ENCODE results near the gene DNAJC6.

The DNAJC6 gene

DNA sequence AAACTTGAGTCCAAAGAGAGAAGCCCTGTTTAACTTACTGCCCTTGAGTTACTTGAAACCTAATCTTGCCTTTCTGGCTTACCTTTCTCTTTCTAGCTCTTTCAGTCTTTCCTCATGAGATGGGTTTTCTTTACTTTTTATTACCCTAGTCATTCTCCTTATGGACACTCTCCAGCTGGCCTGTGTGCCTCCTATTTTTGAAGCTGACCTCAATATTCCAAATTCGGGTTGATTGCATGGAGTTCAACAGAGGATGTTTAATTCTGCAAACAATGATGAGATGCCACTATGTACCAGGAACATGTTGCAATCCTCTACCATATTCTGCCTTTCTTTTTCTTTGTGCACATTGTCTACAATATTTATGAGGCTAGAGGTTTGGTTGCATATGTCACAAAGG, 20.7 kb downstream of the DNAJC6 start:
- Histone ChIP-seq H3K27ac (ENCODE audit: low read depth, low read length, severe bottlenecking) (no peak overlapping the region), H3K4me1 (ENCODE audit: control insufficient read depth, insufficient read depth, low read length, poor library complexity, severe bottlenecking) (no peaks in the 10 kb centered on the region), H3K4me3 (ENCODE audit: extremely low read depth, insufficient read depth, low read length, poor library complexity, severe bottlenecking) (no peak overlapping the region), H3K9me3 (ENCODE audit: control insufficient read depth, low read length) (no peaks in the 10 kb centered on the region), H3K36me3 (ENCODE audit: control insufficient read depth, insufficient read depth, low read length) (no peaks in the 10 kb centered on the region)
- WGBS, 2 experiments (ENCODE audit: insufficient coverage in 2 of 2) = 86% methylated on average over 1 of the region's 1 CpG; no CpG with 5 or more reads in 1 of the 2 experiments

DNA sequence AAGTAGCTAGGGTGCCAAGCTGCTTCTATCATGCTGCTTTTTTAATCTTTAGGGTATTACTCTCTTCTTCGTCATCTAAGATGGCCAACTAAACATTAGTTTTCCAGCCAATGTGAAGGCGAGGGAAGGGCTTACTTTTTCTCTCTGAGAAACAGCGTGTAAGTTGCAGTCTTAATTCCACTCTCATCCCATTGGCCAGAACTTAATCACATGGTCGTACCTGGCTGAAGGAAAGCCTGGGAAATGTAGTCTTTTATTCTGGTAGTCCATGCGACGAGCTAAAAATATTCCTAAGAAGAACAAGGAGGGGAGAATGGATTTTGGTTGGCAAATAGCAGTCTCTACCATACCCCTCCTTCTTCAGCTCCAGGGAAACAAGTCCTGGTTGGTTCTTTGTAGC, 21.5 kb downstream of the DNAJC6 start:
- no peaks in the 10 kb centered on the region for H3K4me1 ChIP-seq (ENCODE audit: control insufficient read depth, insufficient read depth, low read length, poor library complexity, severe bottlenecking)
- WGBS, 2 experiments (ENCODE audit: insufficient coverage in 2 of 2) = no CpG with 5 or more reads among the region's 6 CpGs
- no peak overlapping the region for H3K27ac ChIP-seq (ENCODE audit: low read depth, low read length, severe bottlenecking)
- no peak overlapping the region for H3K4me3 ChIP-seq (ENCODE audit: extremely low read depth, insufficient read depth, low read length, poor library complexity, severe bottlenecking)
- H3K9me3 ChIP-seq (ENCODE audit: control insufficient read depth, low read length) = no peaks in the 10 kb centered on the region
- no peaks in the 10 kb centered on the region for H3K36me3 ChIP-seq (ENCODE audit: control insufficient read depth, insufficient read depth, low read length)

DNA sequence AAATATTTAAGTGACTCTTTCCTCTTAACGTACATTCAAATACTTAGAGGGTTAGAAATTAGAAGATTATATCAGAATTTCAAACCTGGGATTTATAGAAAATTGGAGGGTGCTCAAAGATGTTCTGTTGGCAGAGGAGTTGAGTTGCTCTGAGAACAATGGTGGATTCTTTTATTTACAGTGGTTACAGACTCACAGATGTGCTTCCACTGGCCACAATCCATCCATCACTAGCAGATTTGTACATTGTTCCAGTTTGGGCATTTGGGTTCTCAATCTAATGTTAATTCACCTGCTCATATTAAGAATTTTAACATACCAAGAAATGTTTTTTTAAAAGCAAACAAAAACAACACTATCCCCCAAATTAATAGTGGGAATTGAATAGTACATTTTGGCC, 23.5 kb downstream of the DNAJC6 start:
- Histone ChIP-seq H3K36me3 (ENCODE audit: control insufficient read depth, insufficient read depth, low read length) (no peaks in the 10 kb centered on the region), H3K4me1 (ENCODE audit: control insufficient read depth, insufficient read depth, low read length, poor library complexity, severe bottlenecking) (no peaks in the 10 kb centered on the region), H3K9me3 (ENCODE audit: control insufficient read depth, low read length) (no peaks in the 10 kb centered on the region), H3K4me3 (ENCODE audit: extremely low read depth, insufficient read depth, low read length, poor library complexity, severe bottlenecking) (no peak overlapping the region), H3K27ac (ENCODE audit: low read depth, low read length, severe bottlenecking) (no peak overlapping the region)
- no CpG with 5 or more reads among the region's 1 CpG for WGBS, 2 experiments (ENCODE audit: insufficient coverage in 2 of 2)

DNA sequence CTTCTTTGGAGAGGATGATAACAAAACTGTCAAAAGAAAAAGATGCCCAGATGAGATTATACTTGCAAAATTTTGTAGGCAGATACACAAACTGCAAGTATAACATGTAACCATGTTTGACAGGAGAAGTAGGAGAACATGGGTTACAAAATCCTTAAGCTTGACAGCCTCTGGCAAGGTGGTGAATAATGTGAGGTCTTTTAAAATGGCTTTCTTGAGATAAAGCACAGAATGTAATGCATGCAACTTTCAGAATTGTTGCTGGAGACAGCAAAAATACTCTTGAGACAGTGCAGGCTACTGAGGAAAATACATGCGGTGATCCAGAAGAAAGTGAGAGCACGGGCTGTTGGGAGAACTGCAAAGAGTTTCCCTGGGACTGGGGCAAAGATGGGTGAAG, 24.7 kb downstream of the DNAJC6 start:
- Histone ChIP-seq H3K27ac (ENCODE audit: low read depth, low read length, severe bottlenecking) (no peak overlapping the region), H3K4me1 (ENCODE audit: control insufficient read depth, insufficient read depth, low read length, poor library complexity, severe bottlenecking) (no peaks in the 10 kb centered on the region), H3K4me3 (ENCODE audit: extremely low read depth, insufficient read depth, low read length, poor library complexity, severe bottlenecking) (no peak overlapping the region), H3K36me3 (ENCODE audit: control insufficient read depth, insufficient read depth, low read length) (no peaks in the 10 kb centered on the region), H3K9me3 (ENCODE audit: control insufficient read depth, low read length) (no peaks in the 10 kb centered on the region)
- 90 to 95% methylated on average over 2 of the region's 2 CpGs for WGBS, 2 experiments (ENCODE audit: insufficient coverage in 2 of 2)

- H3K9me3 ChIP-seq (ENCODE audit: control insufficient read depth, low read length) = no peaks in the 10 kb centered on the region
- WGBS, 2 experiments (ENCODE audit: insufficient coverage in 2 of 2) = 94 to 100% methylated on average over 2 of the region's 3 CpGs
- H3K36me3 ChIP-seq (ENCODE audit: control insufficient read depth, insufficient read depth, low read length) = no peaks in the 10 kb centered on the region
- H3K4me1 ChIP-seq (ENCODE audit: control insufficient read depth, insufficient read depth, low read length, poor library complexity, severe bottlenecking) = no peaks in the 10 kb centered on the region
- H3K27ac ChIP-seq (ENCODE audit: low read depth, low read length, severe bottlenecking) = no peak overlapping the region
- H3K4me3 ChIP-seq (ENCODE audit: extremely low read depth, insufficient read depth, low read length, poor library complexity, severe bottlenecking) = no peak overlapping the region
Measured at GRCh38 chr1:65339866-65340468, 30.6 kb downstream of the DNAJC6 start.

- Histone ChIP-seq H3K4me3 (ENCODE audit: extremely low read depth, insufficient read depth, low read length, poor library complexity, severe bottlenecking) (no peak overlapping the region), H3K36me3 (ENCODE audit: control insufficient read depth, insufficient read depth, low read length) (no peaks in the 10 kb centered on the region), H3K27ac (ENCODE audit: low read depth, low read length, severe bottlenecking) (no peak overlapping the region), H3K9me3 (ENCODE audit: control insufficient read depth, low read length) (no peaks in the 10 kb centered on the region), H3K4me1 (ENCODE audit: control insufficient read depth, insufficient read depth, low read length, poor library complexity, severe bottlenecking) (no peaks in the 10 kb centered on the region)
- WGBS, 2 experiments (ENCODE audit: insufficient coverage in 2 of 2) = 100% methylated on average over 1 of the region's 1 CpG
Measured at GRCh38 chr1:65341381-65341780, 32.0 kb downstream of the DNAJC6 start.

GRCh38 chr1:65343286-65343685, 33.9 kb downstream of the DNAJC6 start:
- no peak overlapping the region for H3K4me3 ChIP-seq (ENCODE audit: extremely low read depth, insufficient read depth, low read length, poor library complexity, severe bottlenecking)
- no peak overlapping the region for H3K27ac ChIP-seq (ENCODE audit: low read depth, low read length, severe bottlenecking)
- no peaks in the 10 kb centered on the region for H3K9me3 ChIP-seq (ENCODE audit: control insufficient read depth, low read length)
- 85 to 88% methylated on average over 2 to 3 of the region's 3 CpGs for WGBS, 2 experiments (ENCODE audit: insufficient coverage in 2 of 2)
- no peaks in the 10 kb centered on the region for H3K4me1 ChIP-seq (ENCODE audit: control insufficient read depth, insufficient read depth, low read length, poor library complexity, severe bottlenecking)
- no peaks in the 10 kb centered on the region for H3K36me3 ChIP-seq (ENCODE audit: control insufficient read depth, insufficient read depth, low read length)

DNA sequence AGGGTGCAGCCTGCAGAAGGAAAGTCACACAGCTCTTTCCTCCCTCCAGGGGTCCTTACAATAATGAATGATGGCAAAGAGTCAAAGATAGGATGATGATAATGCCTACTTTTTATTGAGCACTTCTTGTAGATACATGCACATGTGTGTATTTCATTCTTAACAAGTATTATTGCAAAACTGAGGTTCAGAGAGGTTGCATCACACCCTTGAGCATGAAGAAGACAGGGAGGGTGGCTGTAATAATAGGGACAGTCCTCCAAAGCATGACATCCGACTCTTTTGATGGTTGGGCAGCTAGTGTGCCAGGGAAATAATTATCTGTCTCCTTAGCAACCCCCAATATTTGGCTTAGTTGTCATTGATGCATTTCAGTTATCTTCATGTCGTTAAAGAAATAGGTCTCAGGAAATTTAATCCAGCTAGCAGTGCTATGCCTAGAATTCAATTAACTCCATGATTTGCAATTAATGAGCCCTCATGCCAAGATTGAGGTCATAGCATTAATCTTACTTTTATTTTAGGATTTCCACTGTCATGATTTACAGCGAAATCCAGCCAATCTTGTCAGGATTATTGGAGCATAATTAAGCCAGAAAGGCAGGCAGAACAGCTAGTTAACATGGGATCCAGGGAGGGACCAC, 35.0 kb downstream of the DNAJC6 start:
- H3K4me1 ChIP-seq (ENCODE audit: control insufficient read depth, insufficient read depth, low read length, poor library complexity, severe bottlenecking) = no peaks in the 10 kb centered on the region
- no peaks in the 10 kb centered on the region for H3K36me3 ChIP-seq (ENCODE audit: control insufficient read depth, insufficient read depth, low read length)
- 71 to 90% methylated on average over 1 to 2 of the region's 3 CpGs for WGBS, 2 experiments (ENCODE audit: insufficient coverage in 2 of 2)
- no peak overlapping the region for H3K27ac ChIP-seq (ENCODE audit: low read depth, low read length, severe bottlenecking)
- no peak overlapping the region for H3K4me3 ChIP-seq (ENCODE audit: extremely low read depth, insufficient read depth, low read length, poor library complexity, severe bottlenecking)
- no peaks in the 10 kb centered on the region for H3K9me3 ChIP-seq (ENCODE audit: control insufficient read depth, low read length)

DNA sequence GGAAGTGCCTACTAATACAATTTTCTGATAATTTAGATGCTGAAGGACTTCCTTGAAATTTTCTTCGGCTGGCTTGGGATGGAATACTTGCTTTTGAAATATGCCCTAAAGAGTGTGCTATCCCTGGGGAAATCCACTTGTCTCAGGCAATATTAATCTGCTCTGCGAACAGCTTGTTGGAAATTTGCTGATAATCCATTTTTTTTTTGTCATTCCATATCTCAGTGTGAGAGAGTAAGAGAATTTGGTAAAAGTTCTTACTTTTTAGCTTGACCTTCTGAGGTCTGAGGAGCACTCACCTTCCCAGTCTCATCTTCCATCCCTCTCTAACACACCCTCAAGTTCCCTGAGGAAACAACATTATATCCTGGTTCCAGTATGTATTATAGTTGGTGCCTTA, 36.8 kb downstream of the DNAJC6 start:
- H3K4me3 ChIP-seq (ENCODE audit: extremely low read depth, insufficient read depth, low read length, poor library complexity, severe bottlenecking) = no peak overlapping the region
- WGBS, 2 experiments (ENCODE audit: insufficient coverage in 2 of 2) = 80% methylated on average over 1 of the region's 2 CpGs
- H3K27ac ChIP-seq (ENCODE audit: low read depth, low read length, severe bottlenecking) = no peak overlapping the region
- H3K9me3 ChIP-seq (ENCODE audit: control insufficient read depth, low read length) = no peaks in the 10 kb centered on the region
- no peaks in the 10 kb centered on the region for H3K36me3 ChIP-seq (ENCODE audit: control insufficient read depth, insufficient read depth, low read length)
- no peaks in the 10 kb centered on the region for H3K4me1 ChIP-seq (ENCODE audit: control insufficient read depth, insufficient read depth, low read length, poor library complexity, severe bottlenecking)

DNA sequence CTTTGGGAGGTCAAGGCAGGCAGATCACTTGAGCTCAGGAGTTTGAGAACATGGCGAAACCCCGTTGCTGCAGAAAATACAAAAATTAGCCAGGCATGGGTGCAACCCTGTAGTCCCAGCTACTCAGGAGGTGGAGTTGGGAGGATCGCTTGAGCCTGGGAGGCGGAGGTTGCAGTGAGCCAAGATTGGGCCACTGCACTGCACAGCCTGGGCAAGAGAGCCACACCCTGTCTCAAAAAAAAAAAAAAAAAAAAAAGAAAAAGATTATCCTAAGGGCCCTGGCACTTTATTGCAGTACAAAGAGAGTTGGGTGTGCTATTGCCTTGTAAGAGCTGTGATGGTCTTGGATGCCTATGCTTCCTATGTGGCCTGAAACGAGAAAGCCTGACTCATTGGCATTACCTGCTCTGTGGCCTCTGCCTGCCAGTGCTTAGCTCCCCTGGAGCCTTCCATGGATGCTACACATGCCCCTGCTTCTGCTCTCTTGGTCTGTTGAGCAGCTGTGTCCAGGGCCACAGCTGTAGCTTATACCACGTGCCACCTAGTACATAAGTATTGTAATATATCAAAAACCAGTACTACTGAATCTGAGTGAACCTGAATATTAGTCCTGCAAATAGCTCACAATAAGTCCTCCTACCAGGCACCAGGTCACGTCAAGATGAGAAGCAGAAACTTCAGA, 45.8 kb downstream of the DNAJC6 start:
- 78 to 98% methylated on average over 4 to 5 of the region's 7 CpGs for WGBS, 2 experiments (ENCODE audit: insufficient coverage in 2 of 2)
- Histone ChIP-seq H3K4me3 (ENCODE audit: extremely low read depth, insufficient read depth, low read length, poor library complexity, severe bottlenecking) (no peak overlapping the region), H3K36me3 (ENCODE audit: control insufficient read depth, insufficient read depth, low read length) (no peaks in the 10 kb centered on the region), H3K4me1 (ENCODE audit: control insufficient read depth, insufficient read depth, low read length, poor library complexity, severe bottlenecking) (no peaks in the 10 kb centered on the region), H3K9me3 (ENCODE audit: control insufficient read depth, low read length) (no peaks in the 10 kb centered on the region), H3K27ac (ENCODE audit: low read depth, low read length, severe bottlenecking) (no peak overlapping the region)
